Ishikawa (cell line): ENCODE data around the gene RUBCNL.

Source experiments
- CEBPB ChIP-seq: IDR thresholded peaks from 2 replicates; pipeline ENCODE4 v1.6.1; 2012
- NFIC ChIP-seq: IDR thresholded peaks from 2 replicates; pipeline ENCODE4 v1.6.1; 2012
- RAD21 ChIP-seq: IDR thresholded peaks from 2 replicates; pipeline ENCODE4 v1.6.1; 2012; ENCODE audit warnings: low read depth
- REST ChIP-seq: IDR thresholded peaks from 2 replicates; pipeline ENCODE4 v1.6.1; 2012; ENCODE audit warnings: low read depth, mild to moderate bottlenecking
- TAF1 ChIP-seq: IDR thresholded peaks from 2 replicates; pipeline ENCODE4 v1.6.1; 2012; ENCODE audit warnings: low read depth, mild to moderate bottlenecking
- TEAD4 ChIP-seq: IDR thresholded peaks from 2 replicates; pipeline ENCODE4 v1.6.1; 2012
- USF1 ChIP-seq: IDR thresholded peaks from 2 replicates; pipeline ENCODE4 v1.6.1; 2012
- TF ChIP-seq, protein P1 (sequence below): IDR thresholded peaks from 2 replicates; pipeline ENCODE4 v1.6.1; 2012

- no peak for TF ChIP-seq NFIC
- no peak for TF ChIP-seq REST
- no peak for TF ChIP-seq CEBPB
- TF ChIP-seq, protein P1, sequence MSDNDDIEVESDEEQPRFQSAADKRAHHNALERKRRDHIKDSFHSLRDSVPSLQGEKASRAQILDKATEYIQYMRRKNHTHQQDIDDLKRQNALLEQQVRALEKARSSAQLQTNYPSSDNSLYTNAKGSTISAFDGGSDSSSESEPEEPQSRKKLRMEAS = no peak
- no peak for TF ChIP-seq USF1
- no peak for TF ChIP-seq RAD21
- no peak for TF ChIP-seq TAF1
- no peak for TF ChIP-seq TEAD4
Measured at GRCh38 chr13:46337700-46338099, 49.4 kb downstream of the RUBCNL start.
